Stimulated activated CD8-positive, alpha-beta memory T cell treated with anti-CD3 and anti-CD28 coated beads, Interleukin-7, amount 100 ng/mL, for 24 hours (primary cell): ENCODE results near the gene PDZD7.

Source experiments
- DNase-seq: peaks from one replicate; pipeline ENCODE4 v3.0.0-alpha.2; 2020; ENCODE audit warnings: low read depth

The PDZD7 gene

GRCh38 chr10:101031128-101031795 is at the start of gene PDZD7, which contains the start of gene SFXN3:
PDZD7 (minus strand) TSS chr10:101031129; CDS start chr10:101030219, 910 bp downstream.
SFXN3 (plus strand) TSS chr10:101031234; CDS start chr10:101034695, 3,461 bp downstream.
- peak; percentile 94 for DNase-seq

- DNase-seq, result no peak
These were observed 48.9 kb upstream of the PDZD7 start for GRCh38 chr10:101079874-101080273.

DNA sequence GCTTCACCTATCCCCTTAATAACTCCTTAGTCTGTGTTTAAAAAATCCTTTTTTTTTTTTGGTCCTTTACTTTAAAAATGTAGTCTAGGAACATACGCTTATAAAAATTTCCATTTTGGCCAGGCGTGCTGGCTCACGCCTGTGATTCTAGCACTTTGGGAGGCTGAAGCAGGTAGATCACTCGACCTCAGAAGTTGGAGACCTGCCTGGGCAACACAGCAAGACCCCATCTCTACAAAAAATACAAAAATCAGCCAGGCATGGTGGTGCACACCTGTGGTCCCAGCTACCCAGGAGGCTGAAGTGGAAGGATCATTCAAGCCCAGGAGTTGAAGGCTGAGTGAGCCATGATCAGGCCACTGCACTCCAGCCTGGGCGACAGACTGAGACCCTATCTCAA is 45.7 kb upstream of the PDZD7 start:
- no peak for DNase-seq

DNA sequence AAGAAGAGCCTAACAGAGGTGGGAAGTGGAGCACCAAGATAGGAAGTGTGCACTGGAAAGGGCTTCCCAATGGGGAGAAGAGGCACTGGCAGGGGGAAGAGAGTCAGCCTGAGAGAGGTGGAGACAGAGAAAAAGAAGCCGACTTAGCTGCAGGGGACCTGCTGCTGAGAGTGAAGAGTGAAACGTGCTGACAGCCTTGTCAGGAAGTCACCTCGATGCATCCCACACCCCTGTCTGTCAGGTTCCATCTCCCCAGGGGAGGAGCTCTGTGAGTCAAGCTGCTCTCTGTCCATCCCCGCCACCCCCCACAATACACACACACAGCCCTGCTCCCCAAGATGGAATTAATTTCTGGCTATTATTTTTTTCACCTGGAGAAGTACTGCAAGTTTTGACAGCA is 44.8 kb upstream of the PDZD7 start:
- DNase-seq, result no peak

DNA sequence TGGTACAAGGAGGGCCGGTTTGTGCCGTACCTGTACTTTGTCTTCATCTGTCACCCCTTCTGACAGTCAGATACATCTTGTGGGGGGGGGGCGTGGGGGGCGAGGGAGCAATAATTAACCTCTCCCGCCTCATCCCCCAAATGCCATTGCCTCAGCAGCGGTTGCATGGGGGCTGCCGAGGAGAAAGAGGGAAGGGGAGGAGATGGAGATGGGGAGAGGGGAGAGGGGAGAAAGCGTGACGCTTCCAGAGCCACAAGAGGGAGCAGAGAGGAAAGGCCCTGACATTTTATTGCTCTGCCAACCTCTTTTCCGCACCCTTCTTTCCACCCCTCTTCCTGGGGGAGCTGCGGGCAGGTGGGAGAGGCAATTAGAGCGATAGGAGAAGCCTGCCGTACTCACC is 42.7 kb upstream of the PDZD7 start:
- no peak for DNase-seq

DNA sequence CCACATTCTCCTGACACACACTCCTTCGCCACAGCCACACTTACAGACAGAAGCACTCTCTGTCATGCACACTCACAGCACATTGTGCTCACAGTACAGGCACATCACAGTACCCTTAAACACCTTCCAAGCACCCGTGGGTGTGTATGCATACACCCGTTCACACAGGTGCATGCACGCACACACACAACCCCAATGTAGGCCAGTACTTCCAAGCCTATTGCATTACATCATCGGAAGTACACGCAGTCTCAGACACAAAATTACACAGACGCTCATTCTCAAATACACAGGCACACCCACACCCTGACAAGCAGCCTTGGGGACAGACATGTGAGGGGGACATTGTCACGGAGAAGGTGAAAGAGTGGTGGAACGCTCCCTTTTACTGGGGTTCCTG is 42.0 kb upstream of the PDZD7 start:
- no peak for DNase-seq

- DNase-seq, result no peak
These were observed 41.0 kb upstream of the PDZD7 start for GRCh38 chr10:101071885-101072433.

GRCh38 chr10:101071267-101071884 is 40.4 kb upstream of the PDZD7 start:
- DNase-seq, result no peak

- no peak for DNase-seq
These were observed 39.2 kb upstream of the PDZD7 start for GRCh38 chr10:101070098-101070497.

DNA sequence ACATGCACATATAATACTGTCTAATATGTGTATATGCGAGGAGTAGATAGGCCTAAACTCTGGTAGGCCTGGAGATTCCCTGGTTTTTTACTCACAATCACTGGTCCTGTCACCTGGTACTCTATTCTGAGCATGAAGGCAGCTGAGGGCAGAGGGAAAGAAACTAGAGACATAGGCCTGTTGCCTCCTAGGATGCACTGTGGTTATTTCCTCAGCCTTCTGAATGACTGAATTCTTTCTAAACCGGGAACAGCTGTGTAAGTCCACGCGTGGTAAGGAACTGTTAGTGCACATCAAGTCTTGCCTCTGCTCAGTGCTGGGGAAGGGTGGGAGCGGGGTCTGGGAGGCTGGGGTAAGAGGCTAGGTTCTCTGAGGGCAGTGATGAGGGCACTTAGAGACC is 38.5 kb upstream of the PDZD7 start:
- no peak for DNase-seq

GRCh38 chr10:101067356-101068083 is 36.6 kb upstream of the PDZD7 start:
- DNase-seq, result peak; percentile 64

DNA sequence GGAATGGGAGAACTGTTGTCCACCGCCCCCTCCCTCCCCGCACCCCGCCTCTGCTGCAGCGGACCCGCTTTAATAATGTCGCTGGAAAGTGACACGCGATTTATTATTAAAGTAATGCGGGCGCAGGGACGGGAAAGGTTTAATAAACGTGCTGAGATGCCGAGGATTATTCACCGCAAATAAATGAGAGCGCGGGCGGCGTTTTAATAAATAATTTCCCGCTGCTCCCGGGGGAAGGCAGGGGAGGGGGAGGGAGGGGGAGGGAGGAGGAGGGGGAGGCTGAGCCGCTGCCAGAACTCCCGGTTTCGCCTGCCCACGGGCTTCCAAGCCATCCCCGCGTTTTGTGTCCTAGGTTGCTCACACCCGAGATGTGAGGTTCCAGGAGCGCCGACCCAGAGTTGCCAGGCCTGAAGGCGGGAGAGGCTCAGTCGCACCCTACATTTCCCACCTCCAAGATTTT is 36.0 kb upstream of the PDZD7 start:
- no peak for DNase-seq

DNA sequence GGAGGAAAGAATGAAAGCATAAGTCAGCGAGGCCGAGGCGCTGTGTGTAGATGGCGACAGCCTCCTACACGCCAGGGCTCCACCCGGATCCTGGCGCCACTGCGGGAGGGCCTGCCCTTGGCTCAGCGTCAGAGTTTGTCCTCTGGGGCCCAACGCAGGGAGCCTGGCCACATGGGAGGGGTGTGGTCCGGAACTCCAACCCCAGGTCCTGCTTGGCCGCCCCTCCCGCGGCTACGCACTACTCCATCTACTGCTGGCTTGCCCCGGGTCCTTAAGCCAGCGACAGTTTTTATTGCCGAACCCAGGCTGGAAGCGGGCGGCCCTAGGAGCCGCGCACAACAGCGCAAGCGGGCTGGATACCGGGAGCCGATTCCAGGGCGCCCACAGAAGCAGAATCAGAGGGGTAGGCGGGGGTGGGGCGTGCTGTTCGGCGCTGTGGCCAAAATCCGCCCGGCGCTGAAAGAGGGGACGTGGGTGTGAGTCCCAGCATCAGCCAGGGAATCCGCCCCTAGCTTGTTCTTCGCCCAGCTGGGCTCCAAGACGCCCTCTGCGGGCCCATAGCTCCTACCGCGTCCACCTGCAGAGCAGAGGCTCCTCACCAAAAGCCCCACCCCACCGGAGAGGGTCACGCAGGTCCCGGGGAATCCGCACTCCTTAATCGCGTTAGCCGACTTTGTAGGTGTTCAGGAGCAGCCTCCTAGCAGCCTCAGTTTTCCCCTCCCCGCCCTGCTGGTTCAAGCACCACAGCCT is 35.4 kb upstream of the PDZD7 start:
- DNase-seq, result no peak

DNA sequence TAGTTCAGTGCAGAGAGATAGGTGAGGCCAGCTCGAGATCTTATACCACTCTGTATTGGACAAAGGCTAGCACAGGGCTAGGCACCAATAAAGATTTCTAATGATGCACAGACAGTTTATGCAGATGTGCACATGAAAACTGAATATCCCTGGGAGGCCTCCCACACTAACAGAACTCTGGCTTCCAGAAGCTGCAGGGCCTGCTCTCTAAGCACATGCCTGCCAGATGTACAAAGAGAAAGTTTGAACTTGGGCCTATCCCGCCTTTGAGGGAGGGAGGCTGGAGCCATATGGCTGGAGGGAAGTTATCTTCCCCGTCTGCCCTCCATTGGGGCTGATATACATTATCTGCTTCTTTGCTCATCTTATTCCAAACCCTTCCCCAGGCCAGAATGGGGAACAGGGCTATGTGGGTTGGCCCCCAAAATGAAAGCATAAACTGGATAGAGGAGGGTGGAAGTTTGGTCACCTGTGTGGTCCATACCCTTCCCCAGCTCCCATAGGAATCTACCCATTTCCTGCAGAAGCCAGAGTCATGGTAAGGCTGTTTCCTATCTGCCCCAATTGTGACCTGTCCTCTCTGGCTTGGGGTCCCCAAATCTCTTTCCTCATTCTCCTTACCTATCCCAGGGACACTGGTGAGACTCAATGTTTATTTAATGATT is 34.7 kb upstream of the PDZD7 start:
- no peak for DNase-seq

DNA sequence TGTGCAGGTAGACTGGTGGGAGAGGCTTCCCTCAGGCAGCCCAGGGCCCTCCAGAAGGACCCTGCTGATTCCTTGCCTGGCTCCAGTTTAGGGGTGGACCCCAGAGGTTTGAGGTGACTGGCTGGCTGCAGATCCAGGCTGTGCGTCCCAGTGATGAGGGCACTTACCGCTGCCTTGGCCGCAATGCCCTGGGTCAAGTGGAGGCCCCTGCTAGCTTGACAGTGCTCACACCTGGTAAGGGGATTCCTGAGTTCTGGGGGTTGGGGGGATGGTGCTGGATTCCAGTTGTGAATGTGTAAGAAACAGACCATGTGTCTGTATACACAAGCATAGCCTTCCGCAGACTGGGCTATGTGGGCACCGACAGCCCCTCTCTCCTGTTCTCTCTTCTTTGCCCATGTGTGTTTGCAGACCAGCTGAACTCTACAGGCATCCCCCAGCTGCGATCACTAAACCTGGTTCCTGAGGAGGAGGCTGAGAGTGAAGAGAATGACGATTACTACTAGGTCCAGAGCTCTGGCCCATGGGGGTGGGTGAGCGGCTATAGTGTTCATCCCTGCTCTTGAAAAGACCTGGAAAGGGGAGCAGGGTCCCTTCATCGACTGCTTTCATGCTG is 33.6 kb upstream of the PDZD7 start:
- no peak for DNase-seq

DNA sequence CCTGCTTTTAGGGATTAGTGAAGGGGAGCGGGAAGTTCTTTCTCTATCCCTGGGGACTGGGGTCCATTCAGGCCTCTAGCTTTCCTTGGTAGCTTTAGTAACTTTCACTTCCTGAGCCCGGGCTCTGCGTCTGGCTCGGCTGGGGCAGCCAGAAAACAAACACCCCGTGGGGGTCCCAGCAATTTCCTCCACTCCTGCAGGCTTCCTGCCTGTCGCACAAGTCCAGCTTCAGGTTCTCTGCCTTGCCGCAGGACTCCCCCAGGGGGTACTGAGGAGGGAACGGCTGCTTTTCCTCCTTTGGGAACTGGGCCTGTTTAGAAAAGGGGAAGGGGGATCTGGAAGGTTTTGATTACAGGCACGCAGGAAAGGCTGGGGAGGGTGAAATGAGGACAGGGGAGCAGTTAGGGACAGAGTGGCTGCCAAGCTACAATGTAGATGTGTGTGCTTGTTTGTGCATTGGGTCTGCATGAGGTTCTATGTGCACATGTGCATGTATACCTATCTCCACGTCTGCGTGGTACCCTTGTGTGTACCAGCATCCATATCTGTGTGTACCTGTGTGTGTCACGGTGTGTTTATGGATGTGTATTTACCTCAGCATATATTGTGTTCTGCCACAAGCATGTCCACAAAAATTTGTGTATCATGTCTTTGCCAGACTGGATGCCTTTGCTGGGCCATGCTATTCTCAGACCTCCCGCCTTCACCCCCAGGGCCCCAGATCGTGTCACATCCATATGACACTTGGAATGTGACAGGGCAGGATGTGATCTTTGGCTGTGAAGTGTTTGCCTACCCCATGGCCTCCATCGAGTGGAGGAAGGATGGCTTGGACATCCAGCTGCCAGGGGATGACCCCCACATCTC is 32.9 kb upstream of the PDZD7 start:
- DNase-seq, result no peak

- no peak for DNase-seq
These were observed 32.2 kb upstream of the PDZD7 start for GRCh38 chr10:101063050-101063525.

DNA sequence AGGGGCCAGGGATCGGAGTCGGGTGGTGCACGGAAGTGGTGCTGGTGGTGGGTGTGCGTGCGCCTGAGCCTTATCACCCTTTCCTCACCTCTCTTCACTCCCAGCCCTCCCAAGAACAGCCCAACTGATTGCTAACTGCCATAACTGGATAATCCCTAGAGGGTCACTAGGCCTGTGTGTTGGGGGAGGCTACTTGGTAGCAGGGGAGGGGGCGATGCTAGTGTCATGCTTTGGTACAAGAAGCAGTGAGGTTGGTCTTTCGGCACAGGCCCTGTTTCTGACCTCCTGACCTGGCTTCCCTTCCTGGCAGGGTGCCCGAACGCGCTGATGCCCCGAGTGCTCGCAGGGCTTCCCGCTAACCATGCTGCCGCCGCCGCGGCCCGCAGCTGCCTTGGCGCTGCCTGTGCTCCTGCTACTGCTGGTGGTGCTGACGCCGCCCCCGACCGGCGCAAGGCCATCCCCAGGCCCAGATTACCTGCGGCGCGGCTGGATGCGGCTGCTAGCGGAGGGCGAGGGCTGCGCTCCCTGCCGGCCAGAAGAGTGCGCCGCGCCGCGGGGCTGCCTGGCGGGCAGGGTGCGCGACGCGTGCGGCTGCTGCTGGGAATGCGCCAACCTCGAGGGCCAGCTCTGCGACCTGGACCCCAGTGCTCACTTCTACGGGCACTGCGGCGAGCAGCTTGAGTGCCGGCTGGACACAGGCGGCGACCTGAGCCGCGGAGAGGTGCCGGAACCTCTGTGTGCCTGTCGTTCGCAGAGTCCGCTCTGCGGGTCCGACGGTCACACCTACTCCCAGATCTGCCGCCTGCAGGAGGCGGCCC is 31.5 kb upstream of the PDZD7 start:
- no peak for DNase-seq

- DNase-seq, result no peak
These were observed 30.8 kb upstream of the PDZD7 start, which contains the start of gene KAZALD1 for GRCh38 chr10:101061624-101062231. KAZALD1 (plus strand) TSS chr10:101061989; CDS start chr10:101062593, 604 bp downstream.
